ENCODE results near the gene IGFL2.

- no peak for TF ChIP-seq POLR2A (IDR thresholded peaks at IDR 0.05; ENCODE audit: low read depth, low read length)
- no peak for TF ChIP-seq POLR2AphosphoS5 (IDR thresholded peaks at IDR 0.05; ENCODE audit: low read depth, low read length)
Observed at GRCh38 chr19:46101293-46101692, 46.7 kb upstream of the IGFL2 start.

Data from GM12891 (cell line).